H1 (cell line): ENCODE data around the gene PTTG2.

Source experiments
- EZH2 ChIP-seq: fragments of 200-600 bp; sonication (generic); IDR thresholded peaks from 2 replicates; pipeline ENCODE4 v1.7.1; 2012; ENCODE audit warnings: low read depth, mild to moderate bottlenecking, moderate library complexity, low read length, inconsistent platforms; ENCODE audit not compliant: severe bottlenecking
- JUN ChIP-seq: IDR thresholded peaks from 2 replicates; pipeline ENCODE4 v1.6.1; 2011; ENCODE audit warnings: low read depth, mild to moderate bottlenecking, improper control_type of control experiment, low read length
- POLR2A ChIP-seq, 2 experiments: IDR thresholded peaks; 1 replicate in 1 of 2; 2 replicates in 1 of 2; pipeline ENCODE4 v1.6.1; 2011; ENCODE audit warnings: low read depth in 2 of 2, low read length in 2 of 2, mild to moderate bottlenecking in 2 of 2; ENCODE audit errors: control extremely low read depth in 1 of 2
- POLR2AphosphoS5 ChIP-seq: IDR thresholded peaks from 2 replicates; pipeline ENCODE4 v1.6.1; 2011; ENCODE audit warnings: low read depth, low read length
- TF ChIP-seq, protein P1 (sequence below), 3 experiments: IDR thresholded peaks; 1 replicate in 2 of 3; 2 replicates in 1 of 3; pipeline versions ENCODE4 v1.5.1 to v1.6.1; 2011; ENCODE audit warnings: low read length in 3 of 3, mild to moderate bottlenecking in 3 of 3, inconsistent platforms in 2 of 3, low read depth in 1 of 3, moderate library complexity in 1 of 3; ENCODE audit not compliant: insufficient read depth in 1 of 3; ENCODE audit errors: control extremely low read depth in 1 of 3

DNA sequence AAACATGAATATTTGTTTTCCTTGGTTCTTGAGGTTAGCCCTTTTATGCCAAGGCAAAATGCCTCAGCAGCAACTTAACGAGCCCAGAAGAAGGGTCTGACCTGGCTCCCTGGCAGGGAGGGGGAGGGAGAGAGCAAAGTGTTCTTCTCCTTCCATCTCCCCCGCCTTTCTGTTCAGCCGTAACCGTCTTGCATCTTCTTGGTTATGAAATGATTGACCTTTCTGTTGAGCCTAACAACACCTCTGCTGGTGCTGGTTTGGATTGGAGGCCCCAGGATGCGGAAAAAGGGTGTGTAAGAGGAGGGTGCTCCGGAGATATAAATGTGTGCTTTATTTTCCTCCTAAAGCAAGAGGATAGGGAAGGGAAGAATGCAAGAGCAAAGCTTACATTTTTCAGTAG lies 44.7 kb downstream of the PTTG2 start:
- TF ChIP-seq EZH2 (no peak), JUN (no peak), POLR2AphosphoS5 (no peak), POLR2A (IDR thresholded peaks at IDR 0.05; ENCODE audit: control extremely low read depth in 1 of 2, low read depth in 2 of 2, low read length in 2 of 2) (no peak)
- TF ChIP-seq, protein P1, sequence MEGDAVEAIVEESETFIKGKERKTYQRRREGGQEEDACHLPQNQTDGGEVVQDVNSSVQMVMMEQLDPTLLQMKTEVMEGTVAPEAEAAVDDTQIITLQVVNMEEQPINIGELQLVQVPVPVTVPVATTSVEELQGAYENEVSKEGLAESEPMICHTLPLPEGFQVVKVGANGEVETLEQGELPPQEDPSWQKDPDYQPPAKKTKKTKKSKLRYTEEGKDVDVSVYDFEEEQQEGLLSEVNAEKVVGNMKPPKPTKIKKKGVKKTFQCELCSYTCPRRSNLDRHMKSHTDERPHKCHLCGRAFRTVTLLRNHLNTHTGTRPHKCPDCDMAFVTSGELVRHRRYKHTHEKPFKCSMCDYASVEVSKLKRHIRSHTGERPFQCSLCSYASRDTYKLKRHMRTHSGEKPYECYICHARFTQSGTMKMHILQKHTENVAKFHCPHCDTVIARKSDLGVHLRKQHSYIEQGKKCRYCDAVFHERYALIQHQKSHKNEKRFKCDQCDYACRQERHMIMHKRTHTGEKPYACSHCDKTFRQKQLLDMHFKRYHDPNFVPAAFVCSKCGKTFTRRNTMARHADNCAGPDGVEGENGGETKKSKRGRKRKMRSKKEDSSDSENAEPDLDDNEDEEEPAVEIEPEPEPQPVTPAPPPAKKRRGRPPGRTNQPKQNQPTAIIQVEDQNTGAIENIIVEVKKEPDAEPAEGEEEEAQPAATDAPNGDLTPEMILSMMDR (IDR thresholded peaks at IDR 0.05; ENCODE audit: control extremely low read depth in 1 of 3, insufficient read depth in 1 of 3, low read depth in 1 of 3, low read length in 3 of 3) = no peak
